GM20431 (cell line): Measurements from ENCODE around the gene PRPSAP1.
"Not testable (repeated sequence)": the region's sequence is repeated elsewhere in the genome, so short reads cannot be mapped to it uniquely, and the experiment has no call there.

Experiments
- in situ Hi-C: fragments of 300-500 bp; cut with MseI, MboI; formaldehyde crosslinking; loops from one replicate; pipeline ENCODE4 v1.15.0; 2020; ENCODE audit warnings: low sequenced_read_pairs; ENCODE audit not compliant: unreplicated experiment

PRPSAP1 gene

DNA sequence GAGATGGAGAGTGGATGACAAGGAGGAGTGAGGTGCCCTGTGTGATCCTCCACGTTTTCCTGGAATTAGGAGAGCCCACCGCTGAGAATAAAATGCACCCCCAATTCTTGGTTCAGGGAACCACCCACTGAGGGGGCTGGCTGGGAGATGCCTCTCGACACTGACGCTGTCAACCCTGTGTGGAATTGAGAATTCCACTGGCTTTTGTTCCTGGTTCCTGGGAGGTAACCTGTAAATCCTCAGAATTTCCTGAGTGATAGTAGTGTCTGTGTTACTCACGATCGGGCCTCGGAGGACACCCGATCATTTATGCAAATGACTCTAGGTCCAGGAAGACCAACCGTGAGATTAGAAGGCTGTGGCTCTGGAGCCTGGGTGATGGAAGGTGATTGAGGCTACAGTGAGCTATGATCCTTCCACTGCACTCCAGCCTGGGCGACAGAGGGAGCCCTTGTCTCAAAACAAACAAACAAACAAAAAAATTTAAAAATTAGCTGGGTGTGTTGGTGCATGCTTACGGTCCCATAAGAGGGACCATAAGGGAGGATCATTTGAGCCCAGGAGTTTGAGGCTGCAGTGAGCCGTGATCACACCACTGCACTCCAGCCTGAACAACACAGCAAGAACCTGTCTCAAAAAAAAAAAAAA lies 11.7 kb upstream of the PRPSAP1 start:
- in situ Hi-C loops, result no loop called here

DNA sequence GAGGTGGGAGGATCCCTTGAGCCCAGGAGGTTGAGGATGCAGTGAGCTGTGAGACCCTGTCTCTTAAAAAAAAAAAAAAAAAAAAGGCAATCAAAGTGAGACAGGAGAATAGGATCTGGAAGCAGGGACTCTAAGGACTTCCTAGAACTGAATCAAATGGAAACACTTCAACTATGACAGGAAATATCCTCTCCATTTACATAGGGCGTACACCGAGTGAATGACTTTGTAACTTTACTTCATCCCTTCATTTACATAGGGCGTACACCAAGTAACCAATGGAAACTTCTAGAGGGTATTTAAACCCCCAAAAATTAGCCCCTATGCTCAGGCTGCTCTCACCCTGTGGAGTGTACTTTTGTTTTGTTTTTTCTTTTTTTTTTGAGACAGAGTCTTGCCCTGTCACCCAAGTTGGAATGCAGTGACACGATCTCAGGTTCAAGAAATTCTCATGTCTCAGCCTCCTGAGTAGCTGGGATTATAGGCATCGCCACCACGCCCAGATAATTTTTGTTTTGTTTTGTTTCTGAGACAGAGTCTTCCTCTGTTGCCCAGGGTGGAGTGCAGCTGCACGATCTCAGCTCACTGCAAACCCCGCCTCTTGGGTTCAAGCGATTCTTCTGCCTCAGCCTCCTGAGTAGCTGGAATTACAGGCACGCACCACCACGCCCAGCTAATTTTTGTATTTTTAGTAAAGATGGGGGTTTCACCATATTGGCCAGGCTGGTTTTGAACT lies 9.6 kb upstream of the PRPSAP1 start:
- in situ Hi-C loops, result no loop called here

DNA sequence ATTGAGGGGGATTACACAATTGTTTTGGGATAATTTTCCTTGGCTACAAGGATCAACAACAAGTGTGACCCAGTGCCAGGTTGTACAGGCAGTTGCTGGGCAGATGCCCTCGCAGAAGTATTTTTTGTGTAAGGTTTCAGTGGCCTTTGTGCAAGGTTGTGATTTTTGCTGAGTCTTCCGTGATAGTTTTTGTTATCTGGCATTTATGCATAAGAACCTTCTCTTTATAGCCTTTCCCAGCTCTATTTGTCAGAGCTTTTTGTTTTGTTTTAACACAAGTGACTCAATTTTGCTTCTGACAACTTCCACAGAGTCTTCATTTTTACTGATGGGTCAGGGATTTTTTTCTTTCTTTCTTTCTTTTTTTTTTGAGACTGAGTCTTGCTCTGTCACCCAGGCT lies 6.7 kb upstream of the PRPSAP1 start:
- in situ Hi-C loops, result no loop called here

DNA sequence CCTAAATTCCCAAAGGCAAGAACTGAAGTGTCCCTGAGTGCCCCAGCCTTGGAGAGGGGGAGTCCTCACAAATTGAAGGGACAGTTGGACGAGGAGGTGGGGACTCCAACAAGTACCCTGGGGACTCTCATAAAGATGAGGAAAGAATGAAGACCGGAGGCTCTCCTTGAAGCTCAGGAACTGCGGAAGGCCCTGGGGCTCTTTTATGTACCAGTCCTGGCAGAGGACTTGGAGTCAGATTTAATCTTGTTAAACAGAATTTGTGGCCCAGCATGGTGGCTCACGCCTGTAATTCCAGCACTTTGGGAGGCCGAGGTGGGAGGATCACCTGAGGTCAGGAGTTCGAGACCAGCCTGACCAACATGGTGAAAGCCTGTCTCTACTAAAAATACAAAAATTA lies 6.1 kb upstream of the PRPSAP1 start:
- in situ Hi-C loops, result not testable (repeated sequence)

DNA sequence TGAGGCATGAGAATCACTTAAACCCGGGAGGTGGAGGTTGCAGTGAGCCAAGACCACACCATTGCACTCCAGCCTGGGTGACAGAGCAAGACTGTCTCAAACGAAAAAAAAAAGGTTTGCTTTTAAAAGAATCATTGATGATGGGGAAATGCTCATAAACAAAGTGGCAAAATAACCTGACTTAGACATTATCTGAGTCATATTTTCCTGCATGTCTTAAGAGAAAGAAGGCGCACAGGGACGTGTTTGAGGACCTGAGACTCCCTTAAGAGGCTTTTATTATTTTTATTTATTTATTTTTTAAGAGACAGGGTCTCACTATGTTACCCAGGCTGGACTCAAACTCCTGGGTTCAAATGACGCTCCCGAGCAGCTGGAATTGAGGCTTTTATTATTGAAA lies 5.7 kb upstream of the PRPSAP1 start:
- in situ Hi-C loops, result no loop called here

DNA sequence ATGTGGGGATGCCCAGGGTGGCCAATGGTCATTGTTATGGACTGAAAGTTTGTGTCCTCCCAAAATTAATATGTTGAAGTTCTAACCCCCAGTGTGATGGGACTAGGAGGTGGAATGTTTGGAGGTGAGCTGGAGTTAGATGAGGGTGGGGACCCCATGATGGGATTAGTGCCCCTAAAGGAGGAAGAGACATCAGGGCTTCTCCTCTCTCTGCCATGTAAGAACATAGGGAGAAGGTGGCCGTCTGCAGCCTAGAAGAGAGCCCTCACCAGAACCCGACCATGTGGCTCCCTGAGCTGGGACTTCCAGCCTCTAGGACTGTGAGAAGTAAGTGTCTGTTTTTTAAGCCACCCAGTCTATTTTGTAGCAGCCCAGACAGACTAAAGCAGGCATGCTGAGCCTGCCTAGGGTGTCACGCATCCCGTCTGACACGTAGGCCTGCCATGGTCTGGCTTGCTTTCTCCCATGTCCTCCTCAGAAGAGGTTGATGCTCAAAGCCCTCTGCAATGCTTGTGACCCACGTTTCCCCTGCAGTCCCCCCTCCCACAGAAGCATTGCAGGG lies 4.0 kb upstream of the PRPSAP1 start:
- in situ Hi-C loops, result no loop called here

DNA sequence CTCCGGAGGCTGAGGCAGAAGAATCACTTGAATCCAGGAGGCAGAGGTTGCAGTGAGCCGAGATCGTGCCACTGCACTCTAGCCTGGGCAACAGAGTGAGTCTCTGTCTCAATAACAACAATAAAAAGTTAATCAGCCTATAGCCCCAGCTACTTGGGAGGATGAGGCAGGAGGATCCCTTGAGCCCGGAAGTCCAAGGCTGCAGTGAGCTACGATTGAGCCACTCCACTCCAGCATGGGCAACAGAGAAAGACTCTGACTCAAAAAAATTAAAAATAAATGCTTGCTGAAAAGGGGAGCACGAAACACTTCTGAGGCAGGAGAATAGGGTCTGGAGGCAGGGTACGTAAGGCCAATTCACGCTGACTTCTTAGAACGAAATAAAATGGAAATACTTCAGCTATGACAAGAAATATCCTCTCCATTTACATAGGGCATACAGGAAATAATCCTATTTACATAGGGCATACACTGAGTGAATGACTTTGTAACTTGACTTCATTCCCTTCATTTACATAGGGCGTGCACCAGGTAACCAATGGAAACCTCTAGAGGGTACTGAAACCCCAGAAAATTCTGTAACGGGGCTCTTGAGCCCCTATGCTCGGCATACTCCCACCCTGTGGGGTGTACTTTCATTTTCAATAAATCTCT lies 3.2 kb upstream of the PRPSAP1 start:
- in situ Hi-C loops, result no loop called here

DNA sequence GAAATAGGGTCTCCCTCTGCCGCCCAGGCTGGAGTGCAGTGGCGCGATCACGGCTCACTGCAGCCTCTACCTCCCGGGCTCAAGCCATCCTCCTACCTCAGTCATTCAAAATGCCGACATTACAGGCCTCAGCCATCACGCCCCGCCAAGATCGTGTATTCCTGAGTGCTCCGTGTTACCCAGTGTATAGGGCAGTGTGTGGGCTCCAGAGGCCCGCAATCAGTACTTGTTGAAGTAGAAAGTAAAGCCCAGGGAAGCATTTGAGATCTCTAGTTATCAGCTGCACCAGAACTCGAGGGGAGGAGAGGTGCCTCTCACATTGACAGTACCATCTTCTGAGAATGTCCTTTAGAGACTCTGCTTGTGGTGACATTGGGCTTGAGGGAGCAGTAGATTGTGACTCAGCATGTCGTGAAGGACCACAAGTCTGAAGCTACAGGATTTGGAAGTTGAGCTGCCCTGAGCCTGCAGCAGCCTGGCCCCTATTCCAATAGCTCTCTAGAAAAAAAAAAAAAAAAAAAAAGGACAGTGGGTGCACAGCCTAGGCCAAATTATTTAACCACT lies 1.1 kb upstream of the PRPSAP1 start:
- in situ Hi-C loops, result no loop called here

DNA sequence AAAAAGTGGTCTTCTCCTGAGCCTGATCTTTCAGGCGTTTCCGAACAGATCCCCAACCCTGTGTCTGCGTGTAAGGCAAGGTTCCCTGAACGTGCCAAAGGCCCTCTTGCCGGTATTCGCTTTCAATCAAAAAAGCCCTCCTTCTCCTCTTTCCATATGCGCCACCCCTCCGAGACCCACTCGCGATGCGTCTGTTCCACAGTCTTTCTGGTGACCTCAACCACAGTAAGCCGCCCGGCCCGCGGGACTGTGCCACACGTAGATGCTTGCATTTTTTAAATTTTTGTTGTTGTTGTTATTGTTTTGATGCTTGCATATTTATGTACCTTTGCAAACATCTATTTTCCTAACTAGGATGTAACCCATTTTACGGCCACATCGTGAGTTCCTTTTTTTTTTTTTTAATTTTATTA lies 607 bp upstream of the PRPSAP1 start:
- in situ Hi-C loops, result no loop called here

DNA sequence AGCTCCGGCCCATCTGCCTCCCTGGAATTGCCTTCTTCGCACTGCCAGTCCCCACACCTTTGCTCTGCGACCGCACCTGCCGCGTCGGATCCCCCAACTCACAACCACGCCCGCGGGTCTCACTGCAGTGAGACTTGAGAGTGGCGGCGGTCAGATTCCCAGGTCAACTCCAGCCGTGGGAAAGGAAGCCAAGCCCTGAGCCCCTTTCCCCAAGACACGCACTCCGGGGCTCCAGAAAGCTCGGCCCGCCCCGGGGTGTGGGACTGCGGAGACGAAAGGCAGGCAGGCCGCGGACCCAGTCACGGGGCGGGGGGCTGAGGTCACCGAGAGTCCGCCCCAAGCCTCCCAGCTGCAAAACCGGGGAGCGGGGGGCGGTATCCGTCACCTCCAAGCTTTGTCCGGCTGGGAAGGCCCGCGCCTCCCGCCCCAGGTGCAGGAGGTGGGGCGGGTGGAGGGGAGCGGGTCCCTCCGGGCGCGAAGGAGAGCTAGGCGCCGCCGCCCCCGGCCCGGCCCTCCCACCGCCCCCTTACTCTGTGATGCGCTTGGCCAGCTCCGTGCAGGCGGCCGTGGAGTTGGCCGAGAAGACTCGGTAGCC lies 615 bp downstream of the PRPSAP1 start:
- in situ Hi-C loops, result no loop called here

DNA sequence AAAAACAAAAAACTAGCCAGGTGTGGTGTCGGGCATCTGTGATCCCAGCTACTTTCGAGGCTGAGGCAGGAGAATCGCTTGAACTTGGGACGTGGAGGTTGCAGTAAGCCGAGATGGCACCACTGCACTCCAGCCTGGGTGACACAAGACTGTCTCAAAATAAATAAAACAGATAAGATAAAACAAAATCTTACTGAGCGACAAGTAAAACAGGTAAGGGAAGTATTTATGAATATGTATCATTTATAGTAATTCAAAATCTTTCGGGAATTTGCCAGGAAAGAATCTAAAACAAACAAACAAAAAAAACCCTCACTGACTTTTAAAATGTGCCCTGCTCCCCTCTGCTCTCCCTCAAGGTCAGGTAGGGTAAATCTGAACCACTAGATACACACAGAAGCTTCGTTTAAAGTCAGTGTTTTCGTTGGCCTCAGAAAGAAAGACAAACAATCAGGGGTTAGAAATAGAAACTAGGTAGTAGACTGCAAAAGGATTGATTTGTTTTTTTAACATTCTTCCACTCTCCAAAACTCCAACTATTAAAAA lies 2.1 kb downstream of the PRPSAP1 start:
- in situ Hi-C loops, result no loop called here

DNA sequence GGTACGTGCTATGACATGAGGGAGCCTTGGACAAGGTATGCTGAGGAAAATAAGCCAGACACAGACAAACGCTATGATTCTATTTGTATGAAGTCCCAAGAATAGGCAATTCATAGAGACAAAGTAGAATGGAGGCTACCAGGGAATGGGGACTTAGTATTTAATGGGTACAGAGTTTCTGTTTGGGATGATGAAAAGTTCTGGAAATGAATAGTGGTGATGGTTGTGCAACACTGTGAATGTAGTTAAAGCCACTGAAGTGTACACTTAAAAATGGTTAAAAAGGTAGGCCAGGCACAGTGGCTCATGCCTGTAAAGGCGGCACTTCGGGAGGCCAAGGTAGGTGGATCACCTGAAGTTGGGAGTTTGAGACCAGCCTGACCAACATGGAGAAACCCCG lies 3.3 kb downstream of the PRPSAP1 start:
- in situ Hi-C loops, result no loop called here

DNA sequence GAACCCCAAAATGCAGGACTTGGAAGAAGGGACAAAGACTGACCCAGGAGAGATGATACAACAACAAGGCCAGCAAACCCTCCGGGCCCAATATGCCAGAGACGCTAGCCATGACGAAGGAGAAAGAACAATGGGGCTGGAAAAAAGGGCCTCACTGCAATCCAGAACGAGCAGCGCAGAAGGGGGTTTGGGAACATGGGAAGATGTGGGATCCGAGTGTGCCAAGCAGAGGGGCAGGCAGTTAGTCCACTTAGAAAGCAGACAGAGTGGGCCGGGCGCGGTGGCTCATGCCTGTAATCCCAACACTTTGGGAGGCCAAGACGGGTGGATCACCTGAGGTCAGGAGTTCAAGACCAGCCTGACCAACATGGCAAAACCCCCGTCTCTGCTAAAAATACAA lies 6.8 kb downstream of the PRPSAP1 start:
- in situ Hi-C loops, result not testable (repeated sequence)

DNA sequence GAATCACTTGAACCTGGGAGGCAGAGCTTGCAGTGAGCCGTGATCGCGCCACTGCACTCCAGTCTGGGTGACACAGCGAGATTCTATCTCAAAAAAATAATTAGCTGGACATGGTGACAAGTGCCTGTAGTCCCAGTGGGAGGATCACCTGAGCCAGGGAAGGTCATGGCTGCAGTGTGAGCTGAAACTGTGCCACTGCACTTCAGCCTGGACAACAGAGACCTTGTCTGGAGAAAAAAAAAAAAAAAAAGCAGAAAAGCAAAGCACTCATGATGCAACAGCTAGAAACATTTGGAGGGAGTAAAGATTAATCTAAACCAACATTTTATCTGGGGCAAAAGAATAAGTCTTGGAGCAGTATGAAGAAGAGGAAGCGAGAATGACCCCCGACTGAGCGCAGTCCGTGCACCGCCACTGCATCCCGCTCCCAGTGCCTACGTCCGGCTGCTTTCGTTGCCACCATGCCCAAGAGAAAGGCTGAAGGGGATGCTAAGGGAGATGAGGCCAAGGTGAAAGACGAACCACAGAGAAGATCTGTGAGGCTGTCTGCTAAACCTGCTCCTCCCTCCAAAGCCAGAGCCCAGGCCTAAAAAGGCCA lies 8.2 kb downstream of the PRPSAP1 start:
- in situ Hi-C loops, result no loop called here

DNA sequence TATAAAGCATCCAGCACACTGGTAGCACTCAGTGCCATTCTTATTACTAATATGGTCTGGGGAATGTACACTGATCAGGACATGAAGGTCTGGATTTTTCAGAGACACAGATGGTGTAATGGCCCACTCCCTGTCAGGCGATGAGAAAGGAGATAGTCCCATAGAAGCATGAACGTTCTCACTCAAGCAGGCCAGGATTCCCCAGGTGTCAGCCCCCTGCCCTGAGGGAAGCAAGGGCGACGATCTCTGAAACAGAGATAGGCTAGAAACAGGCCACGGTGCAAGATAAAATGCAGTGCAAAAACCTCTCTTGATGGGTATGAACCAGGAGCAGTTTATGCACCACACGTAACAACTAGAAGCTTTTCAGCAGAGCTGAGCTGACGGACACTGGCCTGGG lies 10.6 kb downstream of the PRPSAP1 start:
- in situ Hi-C loops, result no loop called here

DNA sequence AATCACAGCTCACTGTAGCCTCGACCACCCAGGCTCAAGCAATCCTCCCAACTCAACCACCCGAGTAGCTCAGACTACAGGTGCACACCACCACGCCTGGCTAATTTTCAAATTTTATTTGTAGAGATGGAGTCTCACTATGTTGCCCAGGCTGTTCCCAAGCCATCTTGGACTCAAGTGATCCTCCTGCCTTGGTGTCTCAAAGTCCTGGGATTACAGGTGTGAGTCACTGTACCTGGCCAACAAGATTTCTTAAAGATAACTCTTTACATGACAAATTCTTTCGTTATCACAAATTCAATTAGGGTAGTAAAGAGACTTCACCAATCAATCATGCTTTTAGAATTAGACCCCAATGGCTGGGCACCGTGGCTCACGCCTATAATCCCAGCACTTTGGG lies 12.4 kb downstream of the PRPSAP1 start:
- in situ Hi-C loops, result no loop called here

DNA sequence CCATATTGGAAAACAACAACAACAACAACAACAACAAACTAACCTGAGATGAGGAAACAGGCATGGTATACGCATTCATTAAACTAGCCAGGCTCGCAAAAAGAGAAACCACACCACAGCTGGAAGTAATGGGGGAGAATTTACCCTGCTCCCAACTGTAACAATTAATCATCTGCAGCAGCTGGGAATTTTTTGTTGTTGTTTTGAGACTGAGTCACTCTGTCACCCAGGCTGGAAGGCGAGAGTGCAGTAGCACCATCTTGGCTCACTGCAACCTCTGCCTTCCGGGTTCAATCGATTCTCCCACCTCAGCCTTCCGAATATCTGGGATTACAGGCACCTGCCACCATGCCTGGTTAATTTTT lies 16.3 kb downstream of the PRPSAP1 start:
- in situ Hi-C loops, result no loop called here

DNA sequence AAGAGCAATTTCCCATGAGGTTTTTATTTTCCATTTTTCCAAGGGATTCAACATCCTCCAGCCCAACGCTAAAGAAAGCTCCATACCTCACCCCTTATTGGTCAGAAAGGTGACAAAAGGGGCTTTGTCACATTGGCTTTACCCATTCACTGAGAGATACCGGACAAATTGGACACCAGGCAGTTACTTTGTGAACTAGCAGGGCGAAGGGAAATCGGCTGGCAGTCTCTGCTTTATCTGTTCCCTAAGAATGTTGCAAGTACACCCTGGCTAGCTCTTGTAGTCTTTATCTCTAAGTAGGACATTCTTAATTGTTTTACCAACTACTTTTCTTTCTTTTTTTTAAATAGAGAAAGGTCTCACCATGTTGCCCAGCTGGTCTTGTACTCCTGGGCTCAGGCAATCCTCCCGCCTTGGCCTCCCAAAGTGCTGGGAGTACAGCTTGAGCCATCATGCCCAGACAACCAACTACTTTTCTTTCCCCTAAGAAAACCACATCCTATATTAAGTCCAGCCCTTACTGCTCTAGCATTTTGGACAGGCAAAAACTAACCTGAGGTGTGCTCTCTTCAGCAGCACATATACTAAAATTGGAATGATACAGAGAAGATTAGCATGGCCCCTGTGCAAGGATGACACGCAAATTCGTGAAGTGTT lies 16.8 kb downstream of the PRPSAP1 start:
- in situ Hi-C loops, result no loop called here

DNA sequence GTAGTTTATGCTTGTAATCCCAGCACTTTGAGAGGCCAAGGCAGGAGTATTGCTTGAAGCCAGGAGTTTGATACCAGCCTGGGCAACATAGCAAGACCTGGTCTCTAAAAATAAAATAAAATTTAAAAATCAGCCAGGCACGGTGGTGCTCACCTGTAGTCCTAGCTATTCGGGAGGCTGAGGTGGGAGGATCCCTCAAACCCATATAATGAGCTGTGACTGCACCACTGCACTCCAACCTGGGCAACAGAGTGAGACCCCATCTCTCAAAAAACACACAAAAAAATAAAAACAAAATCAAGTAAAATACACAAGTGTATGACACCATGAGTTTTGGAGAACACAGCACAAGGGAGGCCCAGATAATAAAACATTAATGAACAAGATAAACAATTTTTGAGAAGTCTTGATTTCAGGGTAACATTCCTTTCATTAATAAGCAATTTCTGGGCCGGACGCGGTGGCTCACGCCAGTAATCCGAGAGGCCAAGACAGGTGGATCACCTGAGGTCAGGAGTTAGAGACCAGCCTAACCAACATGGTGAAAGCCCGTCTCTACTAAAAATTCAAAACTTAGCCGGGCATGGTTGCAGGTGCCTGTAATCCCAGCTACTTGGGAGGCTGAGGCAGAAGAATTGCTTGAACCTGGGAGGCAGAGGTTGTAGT lies 17.9 kb downstream of the PRPSAP1 start:
- in situ Hi-C loops, result no loop called here
